ENCODE data around the gene DMBX1.
A peak's percentile ranks its signal among the peaks of the same experiment; 100 is the strongest.

The DMBX1 gene

GRCh38 chr1:46447499-46448108, 42.0 kb upstream of the DMBX1 start:
- DNase-seq = no peak
- peak overlapping the region in 3 of 7 experiments; percentile 32 to 71 (median 69) for H3K4me3 ChIP-seq (ENCODE audit: control insufficient read depth in 1 of 7, extremely low read depth in 1 of 7, insufficient read depth in 4 of 7, low read depth in 2 of 7, low read length in 6 of 7)
- ChIA-PET CTCF (interaction anchor here (0.8 to 9.4 kb wide), 21 partner anchors 9 to 278 kb away, joined by 3 to 161 read pairs (median 4); partner anchors contain the start of gene MKNK1), POLR2A (no interaction called here)
- no peaks in the 10 kb centered on the region for H3K9me3 ChIP-seq (ENCODE audit: control extremely low read depth in 1 of 5, control insufficient read depth in 4 of 5, insufficient read depth in 2 of 5, low read depth in 1 of 5, low read length in 4 of 5)
- H3K27ac ChIP-seq (ENCODE audit: insufficient read depth in 1 of 2, low read depth in 1 of 2, low read length in 2 of 2, poor library complexity in 1 of 2, severe bottlenecking in 2 of 2) = no peak overlapping the region
- H3K36me3 ChIP-seq (ENCODE audit: control insufficient read depth in 4 of 4, insufficient read depth in 4 of 4, low read length in 3 of 4) = no peaks in the 10 kb centered on the region
- peaks cover 2 to 69% (median 41%) of the 10 kb centered on the region in 5 experiments for H3K27me3 ChIP-seq (replicated peaks in 2 of 5; ENCODE audit: control insufficient read depth in 4 of 5, insufficient read depth in 5 of 5, low read length in 4 of 5)
- peaks cover 0 to 19% (median 11%) of the 10 kb centered on the region in 4 experiments for H3K4me1 ChIP-seq (ENCODE audit: control extremely low read depth in 1 of 4, control insufficient read depth in 4 of 4, insufficient read depth in 4 of 4, low read length in 3 of 4)
- WGBS (ENCODE audit: insufficient coverage) = 18% methylated on average over 14 of the region's 14 CpGs

DNA sequence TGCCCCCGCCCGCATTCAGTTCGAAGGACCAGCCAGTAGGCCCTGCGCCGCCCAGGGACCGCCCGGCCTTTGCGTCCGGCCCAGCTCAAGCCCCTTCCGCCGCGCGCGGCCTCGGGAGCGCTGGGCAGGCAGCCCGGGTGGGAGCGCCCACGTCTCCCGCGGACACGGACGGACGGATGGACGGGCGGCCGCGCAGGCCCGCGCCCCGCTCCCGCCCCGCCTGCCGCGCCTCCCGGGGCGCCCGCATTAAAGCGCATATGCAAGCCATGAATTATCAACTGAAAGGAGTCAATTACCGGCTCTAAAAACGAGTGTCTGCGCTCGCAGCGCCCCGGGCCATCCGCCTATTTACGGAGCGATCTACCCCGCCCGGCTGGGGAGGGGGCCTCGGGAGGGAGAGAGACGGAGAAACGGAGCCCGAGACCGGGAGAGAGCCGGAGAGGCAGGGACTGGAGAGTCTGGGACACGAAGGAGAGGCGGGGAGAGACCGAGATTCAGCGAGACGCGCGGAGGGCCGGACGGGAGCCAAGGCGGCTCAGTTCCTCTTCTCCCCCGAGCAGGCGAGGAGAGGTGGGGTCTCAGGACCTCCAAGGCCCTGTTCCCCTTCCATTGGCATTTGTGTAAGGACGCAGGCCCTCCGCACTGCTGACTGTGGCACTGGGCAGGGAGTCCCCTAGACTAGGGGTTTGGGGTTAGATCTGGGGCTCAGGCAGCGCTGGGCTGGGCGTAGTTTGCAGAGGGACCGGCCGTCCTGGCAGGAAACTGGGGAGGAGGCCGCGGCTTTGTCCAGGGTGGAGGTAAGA, 41.3 kb upstream of the DMBX1 start:
- Histone ChIP-seq H3K27ac (ENCODE audit: insufficient read depth in 1 of 2, low read depth in 1 of 2, low read length in 2 of 2, poor library complexity in 1 of 2, severe bottlenecking in 2 of 2) (no peak overlapping the region), H3K27me3 (replicated peaks in 2 of 5; ENCODE audit: control insufficient read depth in 4 of 5, insufficient read depth in 5 of 5, low read length in 4 of 5) (peaks cover 2 to 77% (median 39%) of the 10 kb centered on the region in 5 experiments), H3K36me3 (ENCODE audit: control insufficient read depth in 4 of 4, insufficient read depth in 4 of 4, low read length in 3 of 4) (no peaks in the 10 kb centered on the region), H3K4me1 (ENCODE audit: control extremely low read depth in 1 of 4, control insufficient read depth in 4 of 4, insufficient read depth in 4 of 4, low read length in 3 of 4) (peaks cover 0 to 14% (median 5%) of the 10 kb centered on the region in 4 experiments), H3K4me3 (ENCODE audit: control insufficient read depth in 1 of 7, extremely low read depth in 1 of 7, insufficient read depth in 4 of 7, low read depth in 2 of 7, low read length in 6 of 7) (peak overlapping the region in 5 of 7 experiments; percentile 32 to 71 (median 53)), H3K9me3 (ENCODE audit: control extremely low read depth in 1 of 5, control insufficient read depth in 4 of 5, insufficient read depth in 2 of 5, low read depth in 1 of 5, low read length in 4 of 5) (no peaks in the 10 kb centered on the region)
- ChIA-PET CTCF (interaction anchor here (1.2 to 9.4 kb wide), 11 partner anchors 9 to 277 kb away, joined by 4 to 161 read pairs (median 5); a partner anchor contains a TSS), POLR2A (no interaction called here)
- DNase-seq = peak in 2 of 3 donors; percentile 37 to 42
- WGBS (ENCODE audit: insufficient coverage) = 2% methylated on average over 57 of the region's 76 CpGs

- Histone ChIP-seq H3K9me3 (ENCODE audit: control extremely low read depth in 1 of 5, control insufficient read depth in 4 of 5, insufficient read depth in 2 of 5, low read depth in 1 of 5, low read length in 4 of 5) (no peaks in the 10 kb centered on the region), H3K4me3 (ENCODE audit: control insufficient read depth in 1 of 7, extremely low read depth in 1 of 7, insufficient read depth in 4 of 7, low read depth in 2 of 7, low read length in 6 of 7) (no peak overlapping the region), H3K27ac (ENCODE audit: insufficient read depth in 1 of 2, low read depth in 1 of 2, low read length in 2 of 2, poor library complexity in 1 of 2, severe bottlenecking in 2 of 2) (no peak overlapping the region), H3K27me3 (replicated peaks in 2 of 5; ENCODE audit: control insufficient read depth in 4 of 5, insufficient read depth in 5 of 5, low read length in 4 of 5) (peaks cover 5 to 87% (median 37%) of the 10 kb centered on the region in 5 experiments), H3K4me1 (ENCODE audit: control extremely low read depth in 1 of 4, control insufficient read depth in 4 of 4, insufficient read depth in 4 of 4, low read length in 3 of 4) (peaks cover 0 to 14% (median 5%) of the 10 kb centered on the region in 4 experiments), H3K36me3 (ENCODE audit: control insufficient read depth in 4 of 4, insufficient read depth in 4 of 4, low read length in 3 of 4) (no peaks in the 10 kb centered on the region)
- CTCF ChIA-PET = interaction anchor here (0.8 to 9.4 kb wide), 5 partner anchors 9 to 81 kb away, joined by 3 to 161 read pairs (median 5); a partner anchor contains a TSS
- POLR2A ChIA-PET = no interaction called here
- 75% methylated on average over 4 of the region's 6 CpGs for WGBS (ENCODE audit: insufficient coverage)
- peak in 2 of 3 donors; percentile 29 to 39 for DNase-seq
Measured at GRCh38 chr1:46449223-46450159, 40.1 kb upstream of the DMBX1 start.

GRCh38 chr1:46450160-46450517, 39.5 kb upstream of the DMBX1 start:
- POLR2A ChIA-PET = no interaction called here
- CTCF ChIA-PET = interaction anchor here (0.9 to 9.4 kb wide), 3 partner anchors 8 to 80 kb away, joined by 5 to 161 read pairs (median 5); a partner anchor contains a TSS
- Histone ChIP-seq H3K27me3 (replicated peaks in 2 of 5; ENCODE audit: control insufficient read depth in 4 of 5, insufficient read depth in 5 of 5, low read length in 4 of 5) (peaks cover 9 to 94% (median 35%) of the 10 kb centered on the region in 5 experiments), H3K27ac (ENCODE audit: insufficient read depth in 1 of 2, low read depth in 1 of 2, low read length in 2 of 2, poor library complexity in 1 of 2, severe bottlenecking in 2 of 2) (no peak overlapping the region), H3K4me3 (ENCODE audit: control insufficient read depth in 1 of 7, extremely low read depth in 1 of 7, insufficient read depth in 4 of 7, low read depth in 2 of 7, low read length in 6 of 7) (no peak overlapping the region), H3K4me1 (ENCODE audit: control extremely low read depth in 1 of 4, control insufficient read depth in 4 of 4, insufficient read depth in 4 of 4, low read length in 3 of 4) (peaks cover 0 to 14% (median 5%) of the 10 kb centered on the region in 4 experiments), H3K36me3 (ENCODE audit: control insufficient read depth in 4 of 4, insufficient read depth in 4 of 4, low read length in 3 of 4) (no peaks in the 10 kb centered on the region), H3K9me3 (ENCODE audit: control extremely low read depth in 1 of 5, control insufficient read depth in 4 of 5, insufficient read depth in 2 of 5, low read depth in 1 of 5, low read length in 4 of 5) (no peaks in the 10 kb centered on the region)
- DNase-seq = no peak
- 100% methylated on average over 1 of the region's 1 CpG for WGBS (ENCODE audit: insufficient coverage)

GRCh38 chr1:46451948-46452930, 37.4 kb upstream of the DMBX1 start:
- no peak for DNase-seq
- ChIA-PET POLR2A (no interaction called here), CTCF (interaction anchor here (1.0 to 9.4 kb wide), 4 partner anchors 10 to 78 kb away, joined by 3 to 161 read pairs (median 6); a partner anchor contains a TSS)
- H3K36me3 ChIP-seq (ENCODE audit: control insufficient read depth in 4 of 4, insufficient read depth in 4 of 4, low read length in 3 of 4) = no peaks in the 10 kb centered on the region
- 96% methylated on average over 4 of the region's 5 CpGs for WGBS (ENCODE audit: insufficient coverage)
- no peak overlapping the region for H3K4me3 ChIP-seq (ENCODE audit: control insufficient read depth in 1 of 7, extremely low read depth in 1 of 7, insufficient read depth in 4 of 7, low read depth in 2 of 7, low read length in 6 of 7)
- peaks cover 0 to 11% (median 5%) of the 10 kb centered on the region in 4 experiments for H3K4me1 ChIP-seq (ENCODE audit: control extremely low read depth in 1 of 4, control insufficient read depth in 4 of 4, insufficient read depth in 4 of 4, low read length in 3 of 4)
- H3K27me3 ChIP-seq (replicated peaks in 2 of 5; ENCODE audit: control insufficient read depth in 4 of 5, insufficient read depth in 5 of 5, low read length in 4 of 5) = peaks cover 7 to 77% (median 32%) of the 10 kb centered on the region in 5 experiments
- no peak overlapping the region for H3K27ac ChIP-seq (ENCODE audit: insufficient read depth in 1 of 2, low read depth in 1 of 2, low read length in 2 of 2, poor library complexity in 1 of 2, severe bottlenecking in 2 of 2)
- H3K9me3 ChIP-seq (ENCODE audit: control extremely low read depth in 1 of 5, control insufficient read depth in 4 of 5, insufficient read depth in 2 of 5, low read depth in 1 of 5, low read length in 4 of 5) = no peaks in the 10 kb centered on the region

DNA sequence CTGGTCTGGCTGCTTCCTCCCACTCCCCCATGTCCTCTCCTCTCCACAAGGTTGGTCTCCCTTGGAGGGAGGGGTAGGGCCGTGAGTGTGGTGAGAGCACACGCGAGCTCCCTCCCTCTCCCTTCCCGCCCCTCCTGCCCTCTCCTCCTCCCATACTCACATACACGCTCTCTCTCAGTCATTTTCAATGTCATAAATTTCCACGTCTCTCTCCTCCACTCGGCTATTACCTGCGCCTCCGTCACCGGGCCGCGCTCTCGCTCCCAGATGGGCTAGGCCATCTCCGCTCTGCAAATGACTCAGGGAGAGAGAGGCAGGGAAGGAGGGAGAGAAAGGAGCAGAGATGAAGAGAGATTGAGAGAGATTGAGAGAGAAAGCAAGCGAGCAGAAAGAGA, 36.7 kb upstream of the DMBX1 start:
- Histone ChIP-seq H3K9me3 (ENCODE audit: control extremely low read depth in 1 of 5, control insufficient read depth in 4 of 5, insufficient read depth in 2 of 5, low read depth in 1 of 5, low read length in 4 of 5) (no peaks in the 10 kb centered on the region), H3K4me3 (ENCODE audit: control insufficient read depth in 1 of 7, extremely low read depth in 1 of 7, insufficient read depth in 4 of 7, low read depth in 2 of 7, low read length in 6 of 7) (no peak overlapping the region), H3K27ac (ENCODE audit: insufficient read depth in 1 of 2, low read depth in 1 of 2, low read length in 2 of 2, poor library complexity in 1 of 2, severe bottlenecking in 2 of 2) (no peak overlapping the region), H3K4me1 (ENCODE audit: control extremely low read depth in 1 of 4, control insufficient read depth in 4 of 4, insufficient read depth in 4 of 4, low read length in 3 of 4) (peaks cover 0 to 8% (median 4%) of the 10 kb centered on the region in 4 experiments), H3K36me3 (ENCODE audit: control insufficient read depth in 4 of 4, insufficient read depth in 4 of 4, low read length in 3 of 4) (no peaks in the 10 kb centered on the region), H3K27me3 (replicated peaks in 2 of 5; ENCODE audit: control insufficient read depth in 4 of 5, insufficient read depth in 5 of 5, low read length in 4 of 5) (peaks cover 7 to 77% (median 28%) of the 10 kb centered on the region in 5 experiments)
- ChIA-PET POLR2A (interaction anchor here (0.6 kb wide), 1 partner anchor 817 kb away, joined by 5 read pairs; no protein-coding TSS in a partner anchor), CTCF (interaction anchor here (1.3 to 9.4 kb wide), 4 partner anchors 9 to 78 kb away, joined by 3 to 161 read pairs (median 6); a partner anchor contains a TSS)
- DNase-seq = no peak
- 67% methylated on average over 3 of the region's 15 CpGs for WGBS (ENCODE audit: insufficient coverage)

Data from common myeloid progenitor, CD34-positive (primary cell).